Neural cell (in vitro differentiated cells): ENCODE measurements around the gene RAPGEF5. TPM values are rescaled to one million over a fixed set of nuclear protein-coding genes. Genes with fewer than 3 reads are reported as not detected.

Experiments
- H2AFZ ChIP-seq: fragments of 200-600, 300-800 bp; sonication (generic), shearing (Covaris generic); 2 replicates; pipeline ENCODE4 v1.6.0; 2014; ENCODE audit warnings: low read depth, mild to moderate bottlenecking, antibody characterized with exemption, low read length, moderate library complexity
- H3F3A ChIP-seq: fragments of 200-600 bp; shearing (Covaris generic); 2 replicates; pipeline ENCODE4 v1.6.1; 2016; ENCODE audit warnings: mild to moderate bottlenecking, moderate library complexity, mixed read lengths, antibody characterized with exemption, low read length; ENCODE audit not compliant: insufficient read depth, poor library complexity, severe bottlenecking
- H3K27ac ChIP-seq: fragments of 200-600, 300-800 bp; sonication (generic), shearing (Covaris generic); 2 replicates; pipeline ENCODE4 v1.5.1; 2014; ENCODE audit warnings: mild to moderate bottlenecking, low read length, moderate library complexity
- H3K27me3 ChIP-seq: fragments of 300-800, 200-600 bp; sonication (generic), shearing (Covaris generic); 2 replicates; pipeline ENCODE4 v1.6.0; 2014; ENCODE audit warnings: mild to moderate bottlenecking, low read depth, low read length, moderate library complexity; ENCODE audit not compliant: insufficient read depth
- H3K36me3 ChIP-seq: fragments of 300-800, 200-600 bp; sonication (generic), shearing (Covaris generic); 2 replicates; pipeline ENCODE4 v1.5.1; 2014; ENCODE audit warnings: mild to moderate bottlenecking, antibody characterized with exemption, low read length, moderate library complexity; ENCODE audit not compliant: insufficient read depth
- H3K4me2 ChIP-seq: fragments of 300-800, 200-600 bp; sonication (generic), shearing (Covaris generic); 2 replicates; pipeline ENCODE4 v1.6.0; 2014; ENCODE audit warnings: mild to moderate bottlenecking, low read length
- H3K4me3 ChIP-seq: fragments of 300-800, 200-600 bp; sonication (generic), shearing (Covaris generic); 2 replicates; pipeline ENCODE4 v1.5.1; 2014; ENCODE audit warnings: mild to moderate bottlenecking, low read length, moderate library complexity
- H3K79me2 ChIP-seq: fragments of 200-600 bp; shearing (Covaris generic); replicated peaks from 2 replicates; pipeline ENCODE4 v1.6.0; 2014; ENCODE audit warnings: mild to moderate bottlenecking, low read length, moderate library complexity; ENCODE audit not compliant: insufficient read depth
- H3K9ac ChIP-seq: fragments of 300-800, 200-600 bp; sonication (generic), shearing (Covaris generic); 2 replicates; pipeline ENCODE4 v1.6.1; 2016; ENCODE audit warnings: mild to moderate bottlenecking, low read length, mixed read lengths
- H3K9me2 ChIP-seq: fragments of 200-600 bp; shearing (Covaris generic); 2 replicates; pipeline ENCODE4 v1.6.1; 2016; ENCODE audit warnings: mild to moderate bottlenecking, low read length, mixed read lengths; ENCODE audit not compliant: insufficient read depth
- H3K9me3 ChIP-seq: fragments of 200-600, 300-800 bp; sonication (generic), shearing (Covaris generic); 2 replicates; pipeline ENCODE4 v1.6.1; 2016; ENCODE audit warnings: mild to moderate bottlenecking, mixed run types, low read length, moderate library complexity, mixed read lengths
- H4K20me1 ChIP-seq: fragments of 200-600 bp; shearing (Covaris generic); 2 replicates; pipeline ENCODE4 v1.6.1; 2016; ENCODE audit warnings: mild to moderate bottlenecking, mixed run types; ENCODE audit not compliant: insufficient read depth
- CTCF ChIP-seq: fragments of 450-650 bp; IDR thresholded peaks from 2 replicates; pipeline ENCODE4 v1.5.1; 2014; ENCODE audit warnings: antibody characterized with exemption, mild to moderate bottlenecking, moderate library complexity; ENCODE audit not compliant: poor library complexity, severe bottlenecking
- EP300 ChIP-seq: fragments of 450-650 bp; conservative IDR thresholded peaks from 2 replicates; pipeline ENCODE4 v1.6.1; 2014; ENCODE audit warnings: antibody characterized with exemption, mild to moderate bottlenecking, moderate library complexity; ENCODE audit not compliant: poor library complexity, severe bottlenecking
- EZH2 ChIP-seq: fragments of 200-600, 300-800 bp; shearing (Covaris generic), sonication (generic); IDR thresholded peaks from 2 replicates; pipeline ENCODE4 v1.6.1; 2014; ENCODE audit warnings: antibody characterized with exemption, low read length, borderline replicate concordance, mild to moderate bottlenecking; ENCODE audit not compliant: insufficient read depth, poor library complexity, severe bottlenecking
- MXI1 ChIP-seq: fragments of 450-650 bp; conservative IDR thresholded peaks from 2 replicates; pipeline ENCODE4 v1.6.1; 2014; ENCODE audit warnings: antibody characterized with exemption, mild to moderate bottlenecking; ENCODE audit not compliant: poor library complexity, severe bottlenecking
- POLR2AphosphoS5 ChIP-seq: IDR thresholded peaks from 2 replicates; pipeline ENCODE4 v1.6.1; 2012
- RAD21 ChIP-seq: fragments of 450-650 bp; conservative IDR thresholded peaks from 2 replicates; pipeline ENCODE4 v1.6.1; 2014; ENCODE audit warnings: antibody characterized with exemption, mild to moderate bottlenecking, moderate library complexity
- SMC3 ChIP-seq: fragments of 450-650 bp; conservative IDR thresholded peaks from 2 replicates; pipeline ENCODE4 v1.6.1; 2014; ENCODE audit warnings: antibody characterized with exemption, mild to moderate bottlenecking, moderate library complexity; ENCODE audit not compliant: poor library complexity
- TAF1 ChIP-seq: IDR thresholded peaks from 2 replicates; pipeline ENCODE4 v1.6.1; 2012; ENCODE audit warnings: low read depth
- polyA plus RNA-seq: library from polyadenylated mRNA; depleted of rRNA; stranded (reverse); fragments of >200 nt; gene quantifications from 2 replicates; pipeline ENCODE4 v1.2.3, GENCODE V29; 2014
- TF ChIP-seq, protein P1 (sequence below): IDR thresholded peaks from 2 replicates; pipeline ENCODE4 v1.6.1; 2012; ENCODE audit warnings: borderline replicate concordance

RAPGEF5 gene
- polyA plus RNA-seq, 1 donor from 2014 or later, result 48.0 TPM

DNA sequence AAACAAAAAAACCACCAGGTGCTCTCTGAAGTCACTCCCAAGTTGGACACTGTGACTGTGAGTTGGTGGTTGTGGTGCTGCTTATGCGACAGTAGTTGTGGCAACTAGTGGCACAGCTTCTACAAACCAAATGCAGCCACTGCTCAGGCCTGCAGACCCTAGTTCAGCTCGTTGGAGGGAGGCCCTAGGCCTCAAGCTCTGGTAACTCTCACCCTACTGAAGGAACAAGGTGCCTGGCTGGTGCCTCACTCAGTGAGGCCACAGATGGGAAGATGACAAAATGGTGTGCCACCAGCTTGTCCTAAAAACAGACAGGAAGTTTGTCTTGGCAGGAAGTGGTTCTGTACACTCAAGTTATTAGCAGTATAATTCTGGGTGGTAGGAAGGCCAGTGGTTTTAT is 45.3 kb upstream of the RAPGEF5 start:
- Histone ChIP-seq H3K9me2 (no peaks in the 10 kb centered on the region), H3F3A (no peaks in the 10 kb centered on the region), H3K27me3 (no peaks in the 10 kb centered on the region), H3K9ac (no peak overlapping the region), H3K4me2 (no peak overlapping the region), H4K20me1 (no peaks in the 10 kb centered on the region), H3K9me3 (no peaks in the 10 kb centered on the region), H3K79me2 (no peaks in the 10 kb centered on the region), H2AFZ (no peak overlapping the region), H3K4me3 (no peak overlapping the region), H3K27ac (no peak overlapping the region), H3K36me3 (no peaks in the 10 kb centered on the region)
- TF ChIP-seq EZH2 (no peak), TAF1 (no peak), MXI1 (no peak), SMC3 (no peak), POLR2AphosphoS5 (no peak), EP300 (no peak), RAD21 (no peak), CTCF (no peak)
- TF ChIP-seq, protein P1, sequence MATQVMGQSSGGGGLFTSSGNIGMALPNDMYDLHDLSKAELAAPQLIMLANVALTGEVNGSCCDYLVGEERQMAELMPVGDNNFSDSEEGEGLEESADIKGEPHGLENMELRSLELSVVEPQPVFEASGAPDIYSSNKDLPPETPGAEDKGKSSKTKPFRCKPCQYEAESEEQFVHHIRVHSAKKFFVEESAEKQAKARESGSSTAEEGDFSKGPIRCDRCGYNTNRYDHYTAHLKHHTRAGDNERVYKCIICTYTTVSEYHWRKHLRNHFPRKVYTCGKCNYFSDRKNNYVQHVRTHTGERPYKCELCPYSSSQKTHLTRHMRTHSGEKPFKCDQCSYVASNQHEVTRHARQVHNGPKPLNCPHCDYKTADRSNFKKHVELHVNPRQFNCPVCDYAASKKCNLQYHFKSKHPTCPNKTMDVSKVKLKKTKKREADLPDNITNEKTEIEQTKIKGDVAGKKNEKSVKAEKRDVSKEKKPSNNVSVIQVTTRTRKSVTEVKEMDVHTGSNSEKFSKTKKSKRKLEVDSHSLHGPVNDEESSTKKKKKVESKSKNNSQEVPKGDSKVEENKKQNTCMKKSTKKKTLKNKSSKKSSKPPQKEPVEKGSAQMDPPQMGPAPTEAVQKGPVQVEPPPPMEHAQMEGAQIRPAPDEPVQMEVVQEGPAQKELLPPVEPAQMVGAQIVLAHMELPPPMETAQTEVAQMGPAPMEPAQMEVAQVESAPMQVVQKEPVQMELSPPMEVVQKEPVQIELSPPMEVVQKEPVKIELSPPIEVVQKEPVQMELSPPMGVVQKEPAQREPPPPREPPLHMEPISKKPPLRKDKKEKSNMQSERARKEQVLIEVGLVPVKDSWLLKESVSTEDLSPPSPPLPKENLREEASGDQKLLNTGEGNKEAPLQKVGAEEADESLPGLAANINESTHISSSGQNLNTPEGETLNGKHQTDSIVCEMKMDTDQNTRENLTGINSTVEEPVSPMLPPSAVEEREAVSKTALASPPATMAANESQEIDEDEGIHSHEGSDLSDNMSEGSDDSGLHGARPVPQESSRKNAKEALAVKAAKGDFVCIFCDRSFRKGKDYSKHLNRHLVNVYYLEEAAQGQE, result no peak

GRCh38 chr7:22400936-22401553 is 44.1 kb upstream of the RAPGEF5 start:
- Histone ChIP-seq H3K9me2 (no peaks in the 10 kb centered on the region), H3K27ac (no peak overlapping the region), H3K4me3 (no peak overlapping the region), H3K36me3 (no peaks in the 10 kb centered on the region), H2AFZ (no peak overlapping the region), H4K20me1 (no peaks in the 10 kb centered on the region), H3K9ac (no peak overlapping the region), H3F3A (no peaks in the 10 kb centered on the region), H3K4me2 (no peak overlapping the region), H3K27me3 (no peaks in the 10 kb centered on the region), H3K79me2 (no peaks in the 10 kb centered on the region), H3K9me3 (no peaks in the 10 kb centered on the region)
- TF ChIP-seq MXI1, result no peak
- TF ChIP-seq RAD21, result no peak
- TF ChIP-seq TAF1, result no peak
- no peak for TF ChIP-seq POLR2AphosphoS5
- no peak for TF ChIP-seq SMC3
